Measurements from ENCODE around the gene AOAH. TPM values are rescaled to one million over a fixed set of nuclear protein-coding genes. Genes with fewer than 3 reads are reported as not detected.
"Not testable (repeated sequence)": the region's sequence is repeated elsewhere in the genome, so short reads cannot be mapped to it uniquely, and the experiment has no call there.

The AOAH gene
- total RNA-seq, 1 donor from 2014 or later = 0.40 TPM

DNA sequence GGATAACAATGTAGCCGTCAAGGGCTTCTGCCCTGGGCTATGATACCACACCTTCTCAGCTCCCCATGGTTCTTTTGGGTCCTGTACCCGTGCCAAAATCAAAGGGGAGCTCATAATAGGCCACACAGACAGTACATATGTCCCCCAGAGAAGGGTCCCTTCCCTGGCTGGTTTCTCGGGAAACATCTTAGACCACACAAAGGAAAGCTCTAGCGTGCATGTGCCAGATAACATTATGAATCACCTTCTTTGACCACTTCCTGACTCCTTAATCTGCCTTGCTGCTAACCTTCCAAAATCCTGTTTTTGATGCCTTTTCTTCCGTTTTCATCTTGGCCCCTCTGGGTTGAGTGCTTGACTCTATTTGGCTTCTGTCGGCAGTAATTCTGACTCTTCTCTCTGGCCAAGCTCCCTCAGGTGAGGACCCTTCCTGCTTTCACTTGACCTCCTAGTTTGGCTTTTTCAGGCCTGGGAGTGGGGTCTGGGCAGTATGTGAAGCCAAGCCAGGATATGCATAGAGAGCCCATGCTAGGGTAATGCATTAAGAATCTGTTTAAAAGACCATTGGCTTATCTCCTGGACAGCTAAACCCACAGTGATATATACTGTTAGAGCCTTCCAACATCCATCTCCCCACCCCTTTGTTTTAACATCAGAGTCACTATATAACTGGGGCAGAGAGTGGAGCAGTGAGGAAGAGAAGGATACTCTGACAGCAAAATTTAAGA lies 249.8 kb downstream of the AOAH start:
- TF ChIP-seq CTCF (IDR thresholded peaks at IDR 0.05; ENCODE audit: unreplicated experiment) = no peak

DNA sequence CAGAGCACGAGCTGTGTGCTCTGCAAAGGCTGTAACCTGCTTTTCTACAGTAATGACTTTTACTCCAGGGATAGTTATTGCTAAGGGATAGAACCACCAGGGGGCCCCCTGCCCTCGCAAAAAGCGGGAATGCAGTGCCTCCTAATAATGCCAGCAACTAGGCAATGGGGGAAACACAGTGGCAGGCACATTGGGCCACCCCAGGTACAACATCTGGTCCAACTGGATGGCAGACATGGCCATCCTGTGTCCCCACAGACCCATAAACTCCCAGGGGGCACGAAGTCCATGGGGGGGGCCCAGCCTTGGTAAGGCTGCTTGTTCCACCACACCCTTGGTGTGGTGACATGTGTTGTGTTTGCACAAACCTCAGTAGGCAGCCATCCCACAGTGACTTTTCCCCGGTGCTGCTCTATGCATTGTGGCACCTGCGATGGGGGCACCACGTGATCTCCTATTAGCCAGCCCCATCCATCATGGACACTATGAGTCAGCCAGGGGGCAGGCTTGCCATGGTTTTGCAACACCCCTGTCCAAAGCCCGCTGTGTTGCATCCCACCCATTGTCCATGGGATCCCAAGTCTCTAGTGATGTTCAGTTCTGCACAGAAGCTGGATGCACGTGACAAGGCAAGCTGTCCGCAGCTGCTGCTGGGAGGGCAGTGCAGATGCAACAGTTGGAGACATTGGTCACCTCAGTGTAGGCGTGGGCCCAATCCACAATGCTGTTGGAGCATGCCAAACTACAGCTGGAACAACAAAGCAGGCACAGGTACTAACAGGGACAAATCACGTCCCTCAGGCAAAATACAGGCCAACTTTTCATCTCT lies 250.6 kb downstream of the AOAH start:
- peak; percentile 41 for TF ChIP-seq CTCF (IDR thresholded peaks at IDR 0.05; ENCODE audit: unreplicated experiment)
- Mint-ChIP-seq H3K27me3 (ENCODE audit: low read depth) (no peaks in the 10 kb centered on the region), H3K4me3 (no peak overlapping the region), H3K27ac (no peak overlapping the region), H3K4me1 (peaks cover 3% of the 10 kb centered on the region), H3K9me3 (no peaks in the 10 kb centered on the region), H3K36me3 (no peaks in the 10 kb centered on the region)
- DNase-seq (ENCODE audit: low spot score in 2 of 2, unreplicated experiment in 2 of 2) = peak in 1 of 2 experiments; percentile 68

More for the DNA sequence above, 249.8 kb downstream of the AOAH start:
- Mint-ChIP-seq H3K9me3 (peaks cover 8% of the 10 kb centered on the region), H3K27me3 (ENCODE audit: low read depth) (no peaks in the 10 kb centered on the region), H3K4me3 (no peak overlapping the region), H3K36me3 (no peaks in the 10 kb centered on the region), H3K4me1 (peaks cover 3% of the 10 kb centered on the region), H3K27ac (no peak overlapping the region)
- no peak for DNase-seq (ENCODE audit: low spot score in 2 of 2, unreplicated experiment in 2 of 2)

DNA sequence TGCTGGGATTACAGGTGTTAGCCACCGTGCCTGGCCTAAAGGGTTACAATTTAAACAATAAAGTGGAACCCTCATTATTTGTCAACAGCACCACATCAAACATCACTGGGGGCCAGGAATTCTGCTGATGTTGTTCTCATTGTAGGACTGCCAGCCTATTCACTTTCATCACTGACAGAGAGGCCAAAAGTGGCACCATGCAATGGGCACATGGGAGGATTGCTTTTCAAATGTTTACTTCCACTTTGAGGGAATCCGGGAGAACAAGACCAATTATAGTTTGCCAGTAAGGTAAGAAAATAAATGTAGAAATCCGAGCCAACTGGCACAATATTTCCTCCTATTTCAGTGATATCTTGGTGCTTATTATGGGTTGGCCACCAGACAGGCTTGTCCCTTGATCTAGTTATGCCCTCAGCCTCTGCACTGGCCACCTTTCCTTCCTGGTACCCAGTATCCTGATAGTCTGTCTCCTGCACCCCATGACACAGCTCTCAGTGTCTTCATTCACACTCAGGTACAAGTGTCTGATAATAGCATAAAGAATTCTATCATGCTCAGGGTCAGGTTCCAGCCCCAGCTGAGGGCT lies 252.1 kb downstream of the AOAH start:
- no peaks in the 10 kb centered on the region for H3K36me3 Mint-ChIP-seq
- no peak overlapping the region for H3K4me3 Mint-ChIP-seq
- H3K27me3 Mint-ChIP-seq (ENCODE audit: low read depth) = no peaks in the 10 kb centered on the region
- peaks cover 5% of the 10 kb centered on the region for H3K9me3 Mint-ChIP-seq
- no peak for DNase-seq (ENCODE audit: low spot score in 2 of 2, unreplicated experiment in 2 of 2)
- H3K27ac Mint-ChIP-seq = no peak overlapping the region
- peaks cover 3% of the 10 kb centered on the region for H3K4me1 Mint-ChIP-seq
- no peak for TF ChIP-seq CTCF (IDR thresholded peaks at IDR 0.05; ENCODE audit: unreplicated experiment)

GRCh38 chr7:36469236-36469635 lies 255.1 kb downstream of the AOAH start:
- Mint-ChIP-seq H3K4me1 (peaks cover under 1% of the 10 kb centered on the region), H3K4me3 (no peak overlapping the region), H3K36me3 (no peaks in the 10 kb centered on the region), H3K27ac (no peak overlapping the region), H3K27me3 (ENCODE audit: low read depth) (no peaks in the 10 kb centered on the region), H3K9me3 (peaks cover 13% of the 10 kb centered on the region)
- TF ChIP-seq CTCF (IDR thresholded peaks at IDR 0.05; ENCODE audit: unreplicated experiment) = no peak
- no peak for DNase-seq (ENCODE audit: low spot score in 2 of 2, unreplicated experiment in 2 of 2)

DNA sequence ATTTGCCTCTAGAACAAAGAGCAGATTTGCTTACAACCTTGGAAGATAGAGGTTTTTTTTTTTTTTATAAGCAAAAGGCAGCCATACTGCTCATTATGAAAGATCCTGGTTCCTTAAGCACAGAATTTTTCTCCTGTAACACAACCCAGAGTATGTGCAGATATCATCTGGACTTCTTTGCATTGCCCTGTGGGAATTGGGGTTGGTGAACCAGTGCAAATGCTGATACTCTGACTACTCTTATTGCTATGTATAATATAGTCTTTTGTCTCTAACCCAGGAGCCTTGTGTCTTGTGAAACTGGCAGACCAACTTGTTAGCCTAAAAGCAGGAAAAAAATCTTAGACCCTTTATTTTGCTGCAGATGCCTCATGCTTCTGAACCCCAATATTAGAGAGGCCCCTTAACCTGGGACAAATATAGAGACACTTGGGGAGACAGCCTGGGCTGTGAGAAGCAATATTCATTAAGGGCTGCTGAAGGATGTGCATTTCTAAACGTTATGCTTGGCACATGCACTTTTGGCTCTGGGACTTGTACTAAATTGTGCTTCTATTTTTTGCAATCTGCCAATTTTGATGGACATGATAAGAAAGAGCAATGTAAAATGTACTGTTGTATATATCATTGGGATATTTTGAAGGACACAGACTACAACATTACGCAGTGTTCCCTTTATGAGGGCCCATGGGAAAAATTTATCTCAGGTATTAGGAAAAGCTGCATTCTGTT lies 255.8 kb downstream of the AOAH start:
- no peak overlapping the region for H3K27ac Mint-ChIP-seq
- no peaks in the 10 kb centered on the region for H3K36me3 Mint-ChIP-seq
- peaks cover 13% of the 10 kb centered on the region for H3K9me3 Mint-ChIP-seq
- TF ChIP-seq CTCF (IDR thresholded peaks at IDR 0.05; ENCODE audit: unreplicated experiment) = no peak
- peaks cover 3% of the 10 kb centered on the region for H3K4me1 Mint-ChIP-seq
- no peak for DNase-seq (ENCODE audit: low spot score in 2 of 2, unreplicated experiment in 2 of 2)
- H3K4me3 Mint-ChIP-seq = no peak overlapping the region
- no peaks in the 10 kb centered on the region for H3K27me3 Mint-ChIP-seq (ENCODE audit: low read depth)

- H3K27ac Mint-ChIP-seq; H3K27me3 Mint-ChIP-seq (ENCODE audit: low read depth); H3K4me1 Mint-ChIP-seq; H3K4me3 Mint-ChIP-seq; DNase-seq (ENCODE audit: low spot score in 2 of 2, unreplicated experiment in 2 of 2); H3K36me3 Mint-ChIP-seq: not testable (repeated sequence)
- H3K9me3 Mint-ChIP-seq = peaks cover 13% of the 10 kb centered on the region
These were observed 258.3 kb downstream of the AOAH start for GRCh38 chr7:36466001-36466400.
